NCI-H2081 treated with DMSO at 0.1 percent for 48 hours (cell line): ENCODE measurements around the gene NR4A3.

Experiments used
- DNase-seq: peaks from one replicate; lab custom pipeline; 2025; lab: John Stamatoyannopoulos, UW

NR4A3 gene

DNA sequence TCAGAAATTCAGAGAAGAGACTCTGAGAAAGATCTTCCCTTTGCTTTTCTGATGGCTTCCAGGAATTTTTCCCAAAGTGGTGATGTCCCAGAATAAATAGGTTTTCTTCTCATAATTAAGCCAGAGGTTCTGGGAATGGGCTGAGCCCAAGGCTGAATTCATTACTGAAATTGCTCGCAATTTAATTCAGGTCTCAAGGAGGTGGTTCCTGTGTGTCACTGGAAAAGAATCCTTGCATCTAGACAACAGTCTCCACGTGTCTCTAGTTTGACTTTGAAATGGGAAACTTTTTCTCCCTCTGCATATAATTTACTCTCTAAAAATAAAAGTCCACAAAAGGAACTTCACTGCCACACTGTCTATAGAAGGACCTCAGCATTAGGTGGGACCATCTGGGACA, 57.0 kb downstream of the NR4A3 start:
- DNase-seq = no peak

DNA sequence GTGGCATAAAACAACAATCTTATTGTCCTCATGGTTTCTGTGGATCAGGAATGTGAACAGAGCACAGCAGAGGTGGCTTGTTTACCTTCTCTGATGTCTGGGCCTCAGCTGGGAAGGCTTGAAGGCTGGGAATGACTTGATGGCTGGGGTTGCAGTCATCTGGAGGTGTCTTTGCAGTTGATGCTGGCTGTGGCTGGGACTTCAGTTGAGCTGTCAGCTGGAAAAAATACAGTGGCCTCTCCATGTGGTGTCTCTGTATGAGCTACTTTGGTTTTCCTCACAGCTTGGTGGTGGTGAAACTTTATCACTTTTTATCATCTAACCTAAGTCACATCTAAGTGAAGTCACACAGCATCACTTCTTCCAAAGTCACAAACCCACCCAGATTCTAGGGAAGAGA, 60.1 kb downstream of the NR4A3 start:
- no peak for DNase-seq

DNA sequence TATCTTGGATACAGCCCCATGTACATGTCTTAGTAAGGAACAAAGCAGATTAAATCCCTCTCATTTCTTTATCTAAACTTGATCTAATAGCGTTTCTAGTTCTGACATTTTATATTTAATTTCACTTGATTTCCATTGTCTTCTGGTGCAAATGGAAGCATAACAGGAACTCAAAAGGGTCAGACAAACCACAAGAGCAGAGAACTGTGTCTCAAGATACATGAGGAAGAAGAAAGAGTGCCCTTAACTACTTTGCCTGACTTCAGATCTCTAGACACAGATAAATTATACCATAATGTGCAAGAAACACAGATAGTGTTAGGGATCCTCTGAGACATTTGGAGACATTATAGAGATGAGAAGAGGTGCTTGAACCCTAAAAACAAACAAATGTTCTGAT, 64.1 kb downstream of the NR4A3 start:
- no peak for DNase-seq

DNA sequence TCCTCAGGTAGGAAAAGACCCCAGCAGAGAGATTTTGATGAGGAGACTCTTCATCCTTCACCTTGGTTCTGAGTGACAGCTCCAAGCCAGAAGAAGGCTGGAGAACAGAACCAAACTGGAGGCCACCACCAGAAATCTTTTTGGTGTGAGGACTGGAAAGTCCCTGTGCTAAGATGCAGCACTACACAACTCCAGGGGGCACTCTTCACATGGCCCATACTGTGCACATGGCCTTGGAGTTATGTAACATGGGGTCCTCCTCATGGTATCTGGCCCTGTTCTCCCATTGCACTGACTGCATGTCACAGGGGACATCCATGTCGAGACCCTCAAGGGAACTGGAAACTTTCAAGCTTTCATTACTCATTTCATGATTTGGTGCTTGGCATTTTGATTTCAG, 67.4 kb downstream of the NR4A3 start:
- DNase-seq = no peak

DNA sequence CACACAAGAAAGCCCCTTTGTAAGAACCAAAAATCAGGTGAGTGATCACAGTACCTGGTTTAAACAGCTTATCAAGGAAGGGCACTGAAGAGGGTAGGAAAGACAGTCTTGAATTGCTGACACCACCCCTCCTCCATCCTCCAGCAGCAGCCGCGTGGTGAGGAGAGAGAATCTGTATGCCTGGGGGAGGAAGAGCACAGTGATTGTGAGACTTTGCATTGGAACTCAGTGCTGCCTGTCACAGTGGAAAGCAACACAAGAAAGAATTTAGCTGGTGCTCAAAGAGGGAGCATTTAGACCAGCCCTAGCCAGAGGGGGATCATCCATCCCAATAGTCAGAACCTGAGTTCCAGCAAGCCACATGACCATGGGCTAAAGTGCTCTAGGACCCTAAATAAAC, 73.1 kb downstream of the NR4A3 start:
- DNase-seq = no peak

GRCh38 chr9:99895510-99895909, 73.8 kb downstream of the NR4A3 start:
- DNase-seq = no peak

- DNase-seq = no peak
These were observed 74.4 kb downstream of the NR4A3 start for GRCh38 chr9:99896119-99896518.

GRCh38 chr9:99903393-99903792, 81.7 kb downstream of the NR4A3 start:
- DNase-seq = no peak

GRCh38 chr9:99905833-99906402, 84.2 kb downstream of the NR4A3 start:
- no peak for DNase-seq

DNA sequence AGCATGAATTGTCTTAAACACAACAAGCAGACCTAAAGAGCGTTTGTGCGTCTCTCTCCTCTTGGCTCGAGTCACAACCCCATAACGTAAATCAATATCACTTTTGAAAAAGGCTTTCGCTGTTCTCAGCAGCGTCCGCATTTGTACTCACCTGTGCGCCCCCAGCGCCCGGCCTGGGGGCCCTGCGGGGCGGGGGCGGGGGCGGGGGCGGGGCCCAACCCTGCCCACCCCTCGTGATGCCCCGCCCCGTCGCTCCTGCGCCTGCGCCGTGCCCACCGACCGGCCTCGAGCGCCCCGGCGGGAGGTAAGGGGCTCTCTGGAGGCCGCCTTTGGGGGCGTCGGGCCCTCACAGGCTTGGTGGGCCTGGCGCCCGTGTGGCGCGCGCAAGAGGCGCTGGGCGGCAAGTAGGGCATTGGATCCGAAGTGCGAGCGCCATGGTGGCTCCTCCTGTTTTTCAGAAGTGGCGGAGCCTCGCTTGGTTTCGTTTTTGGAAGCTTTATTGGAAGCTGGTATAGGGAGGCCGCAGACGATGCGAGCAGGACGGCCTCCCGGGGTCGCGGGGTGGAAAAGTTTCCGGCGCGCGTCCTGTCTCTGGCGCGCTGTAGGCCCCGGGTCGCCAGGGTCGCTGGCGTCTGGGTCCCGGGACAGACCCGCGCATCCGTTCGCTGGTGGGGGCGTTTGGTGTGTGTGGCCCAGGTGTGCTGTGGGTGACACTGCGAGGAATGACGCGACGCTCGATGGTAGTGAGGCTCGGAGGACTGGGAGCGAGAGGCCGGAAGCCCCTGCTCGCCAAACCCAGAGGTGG, 84.9 kb downstream of the NR4A3 start, which contains the start of gene STX17:
Gene STX17, plus strand, starts transcription at position 252 of the 805 bp plus-strand sequence. CDS start 8,586 bp downstream, outside the sequence.
- DNase-seq = peak; percentile 3

- DNase-seq = no peak
These were observed 85.5 kb downstream of the NR4A3 start for GRCh38 chr9:99907208-99907532.

DNA sequence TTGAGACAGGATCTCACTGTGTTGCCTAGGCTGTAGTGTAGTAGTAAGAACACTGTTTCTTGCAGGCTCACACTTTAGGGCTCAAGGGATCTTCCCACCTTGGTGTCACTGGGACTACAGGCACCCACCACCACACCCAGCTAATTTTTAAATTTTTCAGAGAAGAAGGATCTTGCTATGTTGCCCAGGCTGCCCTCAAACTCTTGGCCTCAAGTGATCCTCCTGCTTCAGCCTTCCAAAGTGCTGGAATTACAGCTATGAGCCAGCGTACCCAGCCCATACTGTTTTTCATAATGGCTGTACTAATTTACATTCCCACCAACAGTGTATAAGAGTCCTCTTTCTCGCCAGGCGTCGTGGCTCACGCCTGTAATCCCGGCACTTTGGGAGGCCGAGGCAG, 89.9 kb downstream of the NR4A3 start:
- no peak for DNase-seq
